ENCODE measurements around the gene DAPK1.

DAPK1 gene

GRCh38 chr9:87638292-87638691 lies 140.6 kb downstream of the DAPK1 start:
- no peak for DNase-seq (ENCODE audit: extremely low read depth, low read depth)

GRCh38 chr9:87639949-87640348 lies 142.3 kb downstream of the DAPK1 start:
- no peak for TF ChIP-seq CTCF (IDR thresholded peaks at IDR 0.05; ENCODE audit: low read depth, low read length)
- DNase-seq (ENCODE audit: extremely low read depth, low read depth), result no peak

More at GRCh38 chr9:87638292-87638691, 140.6 kb downstream of the DAPK1 start:
- no peak for TF ChIP-seq CTCF (IDR thresholded peaks at IDR 0.05; ENCODE audit: low read depth, low read length)

- no peak for DNase-seq (ENCODE audit: extremely low read depth, low read depth)
- TF ChIP-seq CTCF (IDR thresholded peaks at IDR 0.05; ENCODE audit: low read depth, low read length), result no peak
These were observed 142.7 kb downstream of the DAPK1 start for GRCh38 chr9:87640385-87640795.

- TF ChIP-seq CTCF (IDR thresholded peaks at IDR 0.05; ENCODE audit: low read depth, low read length), result no peak
These were observed 143.4 kb downstream of the DAPK1 start for GRCh38 chr9:87641067-87641466.

GRCh38 chr9:87642330-87643106 lies 144.9 kb downstream of the DAPK1 start:
- no peak for TF ChIP-seq CTCF (IDR thresholded peaks at IDR 0.05; ENCODE audit: low read depth, low read length)
- DNase-seq (ENCODE audit: extremely low read depth, low read depth), result no peak

More at GRCh38 chr9:87641067-87641466, 143.4 kb downstream of the DAPK1 start:
- no peak for DNase-seq (ENCODE audit: extremely low read depth, low read depth)

GRCh38 chr9:87643107-87643650 lies 145.5 kb downstream of the DAPK1 start:
- no peak for TF ChIP-seq CTCF (IDR thresholded peaks at IDR 0.05; ENCODE audit: low read depth, low read length)
- DNase-seq (ENCODE audit: extremely low read depth, low read depth), result no peak

GRCh38 chr9:87643778-87644570 lies 146.3 kb downstream of the DAPK1 start:
- no peak for TF ChIP-seq CTCF (IDR thresholded peaks at IDR 0.05; ENCODE audit: low read depth, low read length)
- no peak for DNase-seq (ENCODE audit: extremely low read depth, low read depth)
